OCI-LY7 (cell line): ENCODE results near the gene PLXNA1. TPM values are rescaled to one million over a fixed set of nuclear protein-coding genes. Genes with fewer than 3 reads are reported as not detected.

Experiments
- BruUV-seq: library from RNA; stranded (reverse); fragments of 400-500 nt; replicated peaks from 2 replicates; lab custom pipeline; 2021; lab: Mats Ljungman, UMichigan
- CTCF ChIA-PET: fragments of 300-600 bp; sonication (Branson Sonifier 250); formaldehyde crosslinking; loops from one replicate; lab custom pipeline; 2022; ENCODE audit warnings: antibody characterized with exemption; ENCODE audit not compliant: unreplicated experiment; lab: Charles Lee
- POLR2A ChIA-PET: fragments of 300-600 bp; sonication (Branson Sonifier 250); formaldehyde crosslinking; loops from one replicate; lab custom pipeline; 2022; ENCODE audit warnings: antibody characterized with exemption; lab: Charles Lee
- DNase-seq: peaks from one replicate; pipeline ENCODE4 v3.0.0-alpha.2; 2015; ENCODE audit warnings: low spot score
- H2AFZ ChIP-seq: fragments of 200-600 bp; sonication (generic), shearing (Covaris generic); 2 replicates; pipeline ENCODE4 v1.6.1; 2014; ENCODE audit warnings: mild to moderate bottlenecking, antibody characterized with exemption, low read length, moderate library complexity
- H3K27ac ChIP-seq: fragments of 200-600 bp; sonication (generic); 2 replicates; pipeline ENCODE4 v1.5.1; 2014; ENCODE audit warnings: mixed run types, low read depth, mild to moderate bottlenecking, moderate library complexity, low read length, inconsistent platforms; ENCODE audit not compliant: poor library complexity, severe bottlenecking
- H3K36me3 ChIP-seq: fragments of 200-600 bp; sonication (generic); 2 replicates; pipeline ENCODE4 v1.6.1; 2014; ENCODE audit warnings: mild to moderate bottlenecking, antibody characterized with exemption, low read length, moderate library complexity, mixed read lengths; ENCODE audit not compliant: insufficient read depth
- H3K4me1 ChIP-seq: fragments of 200-600 bp; sonication (generic); 2 replicates; pipeline ENCODE4 v1.5.1; 2014; ENCODE audit warnings: mild to moderate bottlenecking, low read length; ENCODE audit not compliant: insufficient read depth, poor library complexity, severe bottlenecking
- H3K4me2 ChIP-seq: fragments of 200-600 bp; sonication (generic); 2 replicates; pipeline ENCODE4 v1.6.1; 2014; ENCODE audit warnings: mild to moderate bottlenecking, low read length
- H3K4me3 ChIP-seq: fragments of 200-600 bp; sonication (generic); 2 replicates; pipeline ENCODE4 v1.5.1; 2014; ENCODE audit warnings: mild to moderate bottlenecking, low read depth, low read length; ENCODE audit not compliant: poor library complexity, severe bottlenecking
- H3K79me2 ChIP-seq: fragments of 200-600 bp; sonication (generic); 2 replicates; pipeline ENCODE4 v1.6.1; 2016; ENCODE audit warnings: low read depth, mild to moderate bottlenecking, low read length, moderate library complexity, mixed read lengths; ENCODE audit not compliant: insufficient read depth
- H3K9me2 ChIP-seq: fragments of 200-600 bp; sonication (generic); 2 replicates; pipeline ENCODE4 v1.6.1; 2016; ENCODE audit warnings: mild to moderate bottlenecking, low read length, mixed read lengths; ENCODE audit not compliant: insufficient read depth
- H3K9me3 ChIP-seq: fragments of 200-600 bp; sonication (generic); 2 replicates; pipeline ENCODE4 v1.6.1; 2014; ENCODE audit warnings: mild to moderate bottlenecking, mixed run types, low read length, mixed read lengths
- H4K20me1 ChIP-seq: fragments of 200-600 bp; sonication (generic); 2 replicates; pipeline ENCODE4 v1.6.1; 2014; ENCODE audit warnings: mild to moderate bottlenecking, antibody characterized with exemption, low read length, moderate library complexity, mixed read lengths; ENCODE audit not compliant: insufficient read depth
- CTCF ChIP-seq: fragments of 200-600 bp; sonication (generic); conservative IDR thresholded peaks from 2 replicates; pipeline ENCODE4 v1.5.1; 2014; ENCODE audit warnings: mild to moderate bottlenecking, antibody characterized with exemption, low read length, moderate library complexity, mixed read lengths
- EZH2phosphoT487 ChIP-seq: fragments of 200-600 bp; sonication (generic); IDR thresholded peaks from 2 replicates; pipeline ENCODE4 v1.6.1; 2018; ENCODE audit warnings: low read depth, borderline replicate concordance, mild to moderate bottlenecking, mixed run types, antibody characterized with exemption, low read length, moderate library complexity, mixed read lengths
- intact Hi-C: fragments of 100-400 bp; cut with micrococcal nuclease; formaldehyde crosslinking; loops from one replicate; pipeline ENCODE4 v1.10.0; 2022; ENCODE audit not compliant: unreplicated experiment
- total RNA-seq, 2 experiments: library from RNA; depleted of rRNA in 1 of 2; stranded (reverse); fragments of >200 nt in 1 of 2; shearing (Covaris generic) in 1 of 2; gene quantifications; 2 replicates each; pipeline ENCODE4 v1.2.3, GENCODE V29; 2014 to 2022

PLXNA1 gene
- total RNA-seq, 2 experiments from 2014 or later = 3.6 to 4.4 TPM

- Histone ChIP-seq H2AFZ (no peak overlapping the region), H3K4me3 (no peak overlapping the region), H3K4me2 (no peak overlapping the region), H3K4me1 (peaks cover 11% of the 10 kb centered on the region), H3K27ac (no peak overlapping the region), H3K79me2 (no peaks in the 10 kb centered on the region), H3K9me3 (no peaks in the 10 kb centered on the region), H3K9me2 (no peaks in the 10 kb centered on the region), H3K36me3 (no peaks in the 10 kb centered on the region), H4K20me1 (no peaks in the 10 kb centered on the region)
- TF ChIP-seq EZH2phosphoT487 (no peak), CTCF (peak; percentile 45; the same call in 1 of the 2 replicates)
- no TSS peak for BruUV-seq
- peak; percentile 39 for DNase-seq
- ChIA-PET CTCF (no interaction called here), POLR2A (no interaction called here)
- intact Hi-C loops = no loop called here
Observed at GRCh38 chr3:127002195-127003174, 19.6 kb downstream of the PLXNA1 start.

- H3K36me3 ChIP-seq = no peaks in the 10 kb centered on the region
- no peak overlapping the region for H3K4me2 ChIP-seq
- intact Hi-C loops = no loop called here
- ChIA-PET POLR2A (no interaction called here), CTCF (no interaction called here)
- no peaks in the 10 kb centered on the region for H3K9me2 ChIP-seq
- no peak for TF ChIP-seq EZH2phosphoT487
- no peak for TF ChIP-seq CTCF
- no peak overlapping the region for H3K27ac ChIP-seq
- H3K4me1 ChIP-seq = peaks cover 11% of the 10 kb centered on the region
- no TSS peak for BruUV-seq
- H2AFZ ChIP-seq = no peak overlapping the region
- no peaks in the 10 kb centered on the region for H4K20me1 ChIP-seq
- no peak overlapping the region for H3K4me3 ChIP-seq
- H3K79me2 ChIP-seq = no peaks in the 10 kb centered on the region
- H3K9me3 ChIP-seq = no peaks in the 10 kb centered on the region
- DNase-seq = no peak
Observed at GRCh38 chr3:127003175-127003555, 20.2 kb downstream of the PLXNA1 start.
